Right kidney (tissue), 1 donor: ENCODE data around the gene KLC3.
"Not testable (repeated sequence)": the region's sequence is repeated elsewhere in the genome, so short reads cannot be mapped to it uniquely, and the experiment has no call there.

Experiments used
- DNase-seq: peaks from one replicate; pipeline ENCODE4 v3.0.0-alpha.2; 2016

The KLC3 gene

DNA sequence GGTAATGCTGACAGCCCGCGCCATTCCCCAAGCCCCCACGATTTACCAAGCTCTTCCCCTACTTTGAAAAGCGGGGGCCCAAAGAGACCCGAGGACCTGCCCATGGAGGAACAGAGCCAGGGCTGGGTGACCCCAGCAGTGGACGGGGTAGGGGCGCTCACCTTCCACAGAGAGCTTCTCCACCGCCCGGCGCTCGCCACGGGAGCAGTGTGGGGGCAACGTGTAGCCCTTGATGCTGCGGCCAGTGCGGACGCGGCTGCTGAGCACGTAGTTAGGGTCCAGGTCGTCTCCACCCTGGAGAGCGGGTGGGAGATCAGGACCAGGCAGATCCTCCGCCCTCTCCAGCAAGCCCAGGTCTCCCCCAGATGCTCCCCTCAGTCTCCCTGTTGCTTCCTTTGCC lies 25.2 kb upstream of the KLC3 start:
- DNase-seq = no peak

DNA sequence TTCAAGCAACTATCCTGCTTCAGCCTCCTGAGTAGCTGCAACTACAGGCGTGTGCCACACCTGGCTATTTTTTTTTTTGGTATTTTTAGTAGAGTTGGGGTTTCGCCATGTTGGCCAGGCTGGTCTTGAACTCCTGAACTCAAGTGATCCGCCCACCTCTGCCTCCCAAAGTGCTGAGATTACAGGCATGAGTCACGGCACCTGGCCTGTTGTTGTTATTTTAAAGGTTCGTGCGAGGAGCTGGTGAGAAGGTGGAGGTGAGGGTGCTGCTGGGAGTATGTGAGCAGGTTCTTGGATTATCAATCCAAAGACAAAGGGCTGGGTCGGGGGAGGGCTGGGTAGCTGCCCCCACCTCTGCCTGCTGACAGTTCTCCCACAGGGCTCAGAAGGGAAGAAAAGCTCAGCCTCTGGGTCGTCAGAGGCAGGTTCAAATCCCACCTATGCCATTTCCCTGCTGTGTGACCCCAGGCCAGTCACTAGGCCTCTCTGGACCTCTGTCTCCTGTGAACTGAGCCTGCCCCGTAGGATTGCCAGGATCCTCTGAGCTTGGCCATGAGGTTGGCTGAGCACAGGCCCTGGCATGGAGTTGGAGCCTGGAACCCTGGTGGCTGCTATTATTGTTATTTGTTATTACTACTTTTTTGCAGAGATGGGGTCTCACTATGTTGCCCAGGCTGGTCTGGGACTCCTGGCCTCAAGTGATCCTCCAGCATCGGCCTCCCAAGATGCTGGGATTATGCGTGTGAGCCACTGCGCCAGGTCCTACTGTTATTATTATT lies 19.4 kb upstream of the KLC3 start:
- DNase-seq = no peak

DNA sequence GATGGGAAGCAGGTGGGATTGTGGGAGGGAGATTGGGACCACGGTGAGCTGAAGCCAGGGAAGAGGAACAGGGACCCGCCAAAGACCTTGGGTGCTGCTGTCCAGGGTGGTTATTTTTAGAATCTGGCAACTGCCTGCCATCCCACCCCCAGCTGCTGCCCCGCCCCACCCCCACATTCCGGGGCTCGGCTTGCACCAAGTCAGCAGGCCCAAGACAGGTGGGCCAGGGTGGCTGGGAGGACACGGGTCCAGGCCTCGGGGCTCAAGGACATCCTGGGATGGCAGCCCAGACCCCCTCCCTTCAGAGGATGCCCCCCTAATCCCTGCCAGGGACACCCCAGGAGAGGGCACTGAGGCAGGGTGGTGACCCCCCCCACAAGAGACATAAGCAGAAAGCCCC lies 18.7 kb upstream of the KLC3 start:
- no peak for DNase-seq

DNA sequence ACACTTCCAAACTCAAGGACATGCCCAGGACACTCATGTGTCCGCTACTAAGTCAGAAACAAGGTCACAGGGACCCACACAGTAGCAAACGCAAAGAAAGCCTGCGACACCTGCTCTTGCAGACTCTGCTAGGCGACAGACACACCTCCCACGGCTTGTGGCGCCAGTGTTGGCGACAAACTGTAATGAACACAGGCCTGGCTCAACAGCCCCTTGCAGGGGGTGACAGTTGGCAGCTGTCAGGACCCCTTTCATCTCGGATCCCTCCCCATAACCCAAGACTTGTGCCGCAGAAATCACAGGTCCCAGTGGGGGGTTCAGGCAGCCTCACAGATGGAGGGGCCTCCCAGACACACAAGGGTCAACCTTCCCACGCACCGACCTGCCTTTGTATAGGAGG lies 18.2 kb upstream of the KLC3 start:
- peak; percentile 51 for DNase-seq

DNA sequence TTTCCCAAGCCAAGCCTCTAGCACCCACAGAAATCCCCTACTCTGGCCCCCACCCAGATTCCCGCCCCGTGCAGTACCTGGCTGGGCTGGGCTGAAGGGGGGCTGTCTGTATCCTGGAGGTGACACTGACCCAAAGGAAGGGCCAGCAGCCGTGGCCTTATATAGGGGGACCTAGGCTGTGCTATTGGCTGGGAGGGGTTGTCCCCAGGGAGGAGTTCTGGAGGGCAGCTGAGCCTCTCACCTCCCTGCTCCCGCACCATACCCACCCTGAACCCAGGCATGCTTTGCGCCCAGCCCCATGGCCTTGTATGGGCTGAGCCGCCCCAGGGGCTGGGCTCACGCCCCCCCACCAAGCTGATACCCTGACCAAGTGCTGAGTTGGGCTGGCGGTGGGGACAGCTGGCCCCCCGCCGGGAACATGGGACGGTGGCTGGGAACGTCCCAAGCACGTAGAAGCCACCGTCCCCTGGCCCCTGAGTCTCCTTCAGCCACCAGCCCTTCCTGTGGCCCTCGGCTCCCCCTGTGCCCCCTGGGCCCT lies 17.7 kb upstream of the KLC3 start, which contains the start of gene CKM:
TSS of gene CKM (minus strand) at position 132 of the 538 bp plus-strand sequence. CDS start 3,162 bp downstream, outside the sequence.
- DNase-seq = no peak

DNA sequence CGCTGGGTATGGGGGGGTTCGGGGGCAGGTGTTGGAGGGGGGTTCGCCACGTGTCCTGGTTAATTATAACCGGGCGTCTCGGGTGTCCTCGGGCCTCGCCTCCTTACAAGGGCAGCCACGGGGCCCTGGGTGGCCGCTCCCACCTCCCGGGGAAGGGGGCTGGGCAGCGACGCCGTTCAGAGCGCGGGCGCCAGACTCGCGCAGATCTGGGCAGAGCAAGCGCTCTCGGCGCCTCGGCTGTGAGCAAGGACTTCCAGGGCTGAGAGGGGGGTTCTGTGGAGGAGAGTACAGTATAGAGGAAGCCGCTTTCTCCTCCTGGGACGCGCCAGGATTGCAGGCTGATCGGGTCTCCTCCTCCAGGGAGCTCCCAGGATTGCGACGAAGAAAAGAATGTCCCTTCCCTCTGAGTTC lies 16.9 kb upstream of the KLC3 start:
- DNase-seq = peak; percentile 54

DNA sequence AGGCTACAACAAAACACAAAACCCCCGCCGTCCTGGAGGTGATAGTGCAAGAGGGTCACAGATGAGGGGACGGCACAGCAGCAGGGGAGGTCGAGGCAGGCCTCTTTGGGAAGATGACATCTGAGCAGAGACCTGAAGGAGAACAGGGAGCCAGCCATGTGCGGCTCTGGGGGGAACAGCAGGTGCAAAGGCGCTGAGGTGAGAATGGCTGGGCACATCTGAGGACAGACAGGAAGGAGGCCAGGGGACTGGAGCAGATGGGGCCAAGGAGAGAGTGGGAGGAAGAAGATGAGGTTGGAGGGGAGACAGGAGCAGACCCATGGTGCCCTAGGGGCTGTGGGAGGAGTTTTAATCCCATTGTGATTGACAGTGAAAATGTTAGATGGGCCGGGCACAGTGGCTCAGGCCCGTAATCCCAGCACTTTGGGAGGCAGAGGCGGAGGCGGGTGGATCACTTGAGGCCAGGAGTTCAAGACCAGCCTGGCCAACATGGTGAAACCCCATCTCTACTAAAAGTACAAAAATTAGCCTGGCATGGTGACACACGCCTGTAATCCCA lies 16.1 kb upstream of the KLC3 start:
- DNase-seq = no peak

DNA sequence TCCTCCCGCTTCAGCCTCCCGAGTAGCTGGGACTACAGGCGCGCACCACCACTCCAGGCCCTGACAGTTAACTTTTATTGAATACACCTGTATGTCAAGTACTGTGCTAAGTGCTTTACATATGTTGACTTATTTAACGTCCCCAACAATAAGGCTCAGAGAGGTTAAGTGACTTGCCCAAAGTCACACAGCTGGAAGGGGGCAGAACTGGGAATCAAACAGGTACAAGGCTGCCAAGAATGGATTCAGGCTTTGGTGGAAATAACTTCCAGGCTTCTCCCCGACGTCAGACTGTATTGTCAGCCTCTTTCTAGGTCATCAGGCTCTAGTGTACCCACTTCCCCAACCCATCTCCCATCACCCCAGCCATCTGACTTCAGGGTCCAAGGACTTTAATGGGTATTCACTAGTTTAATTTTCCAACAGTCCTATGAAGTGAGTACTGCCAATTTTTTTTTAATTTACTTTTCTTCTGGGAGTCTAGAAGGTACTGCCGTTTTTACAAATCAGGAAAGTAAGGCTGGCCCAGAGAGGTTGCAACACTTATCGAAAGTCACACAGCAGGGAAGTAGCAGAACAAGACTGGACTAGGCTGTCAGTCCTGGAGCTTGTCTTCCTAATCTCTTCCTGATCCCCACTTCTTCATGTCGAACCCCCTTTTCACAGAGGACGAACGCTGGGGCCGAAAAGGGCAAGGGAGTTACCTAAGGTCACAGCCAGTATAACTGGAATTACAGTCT lies 13.0 kb upstream of the KLC3 start:
- no peak for DNase-seq

DNA sequence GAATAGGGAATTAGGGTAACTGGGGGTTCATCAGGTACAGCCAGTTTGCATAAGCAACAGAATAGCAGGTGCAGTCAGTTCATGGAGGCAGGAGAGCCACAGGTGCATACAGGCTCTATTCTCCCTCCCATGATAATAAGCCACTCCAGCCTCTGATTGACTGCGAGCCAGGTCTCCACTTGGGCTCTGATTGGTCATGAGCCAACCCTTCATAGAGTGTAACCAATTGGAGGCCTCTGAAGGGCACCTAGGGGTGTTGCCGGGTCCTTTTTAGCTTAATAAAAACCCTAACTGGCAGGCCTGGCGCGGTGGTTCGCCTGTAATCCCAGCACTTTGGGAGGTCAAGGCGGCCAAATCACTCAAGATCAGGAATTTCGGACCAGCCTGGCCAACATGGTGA lies 9.1 kb upstream of the KLC3 start:
- DNase-seq = no peak

DNA sequence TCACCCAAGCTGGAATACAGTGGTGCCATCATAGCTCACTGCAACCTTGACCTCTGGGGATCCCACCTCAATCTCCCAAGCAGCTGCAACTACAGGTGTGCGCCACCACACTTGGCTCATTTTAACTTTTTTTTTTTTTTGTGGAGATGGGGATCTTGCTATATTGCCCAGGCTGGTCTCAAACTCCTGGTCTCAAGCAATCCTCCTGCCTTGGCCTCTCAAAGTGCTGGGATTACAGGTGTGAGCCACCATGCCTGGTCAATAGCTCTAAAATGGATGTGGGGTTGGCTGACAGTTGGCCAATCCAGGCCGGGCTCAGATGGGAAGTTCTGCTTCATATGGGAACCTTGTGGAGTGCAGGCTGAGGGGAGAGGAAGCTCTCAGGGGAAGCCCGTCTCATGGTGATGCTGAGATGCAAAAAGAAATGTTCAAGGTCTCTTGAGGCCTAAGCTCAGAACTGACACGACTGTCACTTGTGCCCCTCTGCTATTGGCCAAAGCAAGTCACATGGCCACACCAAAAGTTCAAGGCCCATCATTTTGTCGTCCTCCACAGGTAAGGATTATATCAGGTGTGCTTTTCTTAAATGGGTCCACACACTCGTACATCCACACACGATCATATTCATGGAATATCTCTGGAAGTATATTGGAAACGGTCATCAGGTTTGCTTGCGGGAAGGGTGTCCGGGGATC lies 6.8 kb upstream of the KLC3 start:
- DNase-seq = no peak

DNA sequence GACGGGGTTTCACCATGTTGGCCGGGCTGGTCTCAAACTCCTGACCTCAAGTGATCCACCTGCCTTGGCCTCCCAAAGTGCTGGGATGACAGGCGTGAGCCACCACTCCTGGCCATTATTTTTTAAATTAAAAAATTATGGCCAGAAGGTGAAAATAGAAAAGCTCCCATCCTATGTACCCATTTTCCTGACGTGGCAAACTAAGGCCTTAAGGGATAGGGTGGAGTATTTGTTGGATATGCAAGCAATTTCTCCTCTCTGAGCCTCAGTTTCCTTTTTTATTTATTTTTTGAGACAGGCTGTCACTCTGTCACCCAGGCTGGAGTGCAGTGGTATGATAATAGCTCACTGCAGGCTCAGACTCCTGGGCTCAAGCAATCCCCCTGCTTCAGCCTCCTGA lies 5.7 kb upstream of the KLC3 start:
- DNase-seq = not testable (repeated sequence)

DNA sequence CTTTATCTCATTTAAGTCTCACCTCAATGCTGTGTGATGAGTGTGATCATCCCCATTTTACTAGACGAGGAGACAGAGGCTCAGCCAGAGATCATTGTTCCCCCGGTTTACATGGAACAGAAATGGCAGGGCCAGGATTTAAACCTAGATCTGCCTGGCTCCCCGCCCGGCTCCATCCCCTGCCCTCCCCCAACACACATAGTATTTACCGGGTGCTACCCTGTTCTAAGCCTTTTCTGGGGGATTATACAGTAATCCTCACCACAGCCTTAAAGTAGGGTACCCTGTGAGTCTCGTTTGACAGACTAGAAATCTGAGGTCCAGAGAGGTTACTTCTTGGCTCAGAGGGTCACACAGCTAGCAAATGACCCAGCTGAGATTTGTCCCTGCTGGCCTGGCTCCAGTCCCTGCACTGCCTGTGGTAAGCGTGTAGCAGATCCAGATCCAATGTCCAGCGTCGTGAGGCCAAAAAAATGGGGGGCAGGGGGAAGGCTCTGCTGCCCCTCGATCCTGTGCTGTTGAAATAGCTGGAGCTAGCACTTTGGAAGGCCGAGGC lies 3.8 kb upstream of the KLC3 start:
- no peak for DNase-seq

DNA sequence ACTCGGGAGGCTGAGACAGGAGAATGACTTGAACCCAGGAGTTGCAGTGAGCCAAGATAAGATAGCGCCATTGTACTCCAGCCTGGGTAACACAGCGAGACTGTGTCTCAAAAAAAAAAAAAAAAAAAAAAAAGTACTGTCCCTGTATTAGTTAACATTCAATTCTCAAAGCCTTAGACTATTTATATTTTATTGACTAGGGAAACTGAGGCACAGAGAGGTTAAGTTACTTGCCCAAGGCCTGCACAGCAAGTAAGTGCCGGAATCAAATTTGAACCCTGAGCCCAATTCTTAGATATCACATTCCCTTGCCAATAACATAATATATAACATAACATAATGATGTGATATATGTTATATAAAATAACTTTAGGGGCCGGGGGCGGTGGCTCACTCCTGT lies 921 bp upstream of the KLC3 start:
- DNase-seq = no peak

DNA sequence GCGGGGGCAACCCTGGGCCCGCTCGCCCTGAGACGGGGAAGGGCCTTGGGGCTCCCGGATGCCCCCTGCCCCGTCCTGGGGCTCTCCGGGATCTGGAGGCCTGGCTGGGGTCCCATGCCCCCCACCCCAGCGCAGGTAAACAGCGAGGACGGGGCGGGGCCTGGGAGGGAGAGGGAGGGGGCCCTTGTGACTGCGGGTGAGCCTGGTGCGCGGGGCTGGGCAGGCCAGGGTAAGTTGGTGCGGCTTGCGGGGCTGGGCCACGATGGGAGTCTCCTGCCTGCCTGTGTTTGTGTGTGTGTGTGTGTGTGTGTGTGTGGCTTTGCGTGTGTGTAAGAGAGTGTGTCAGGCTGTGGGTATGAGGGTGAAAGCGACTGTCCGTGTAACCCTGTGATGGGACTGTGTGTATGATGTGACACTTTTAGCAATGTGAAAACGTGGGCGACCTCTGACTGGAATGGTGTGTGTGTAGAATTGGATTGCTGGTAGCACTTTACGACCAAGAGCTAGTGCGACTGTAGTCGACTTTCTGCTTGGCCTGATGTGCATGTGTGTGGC lies 426 bp downstream of the KLC3 start:
- peak; percentile 39 for DNase-seq

DNA sequence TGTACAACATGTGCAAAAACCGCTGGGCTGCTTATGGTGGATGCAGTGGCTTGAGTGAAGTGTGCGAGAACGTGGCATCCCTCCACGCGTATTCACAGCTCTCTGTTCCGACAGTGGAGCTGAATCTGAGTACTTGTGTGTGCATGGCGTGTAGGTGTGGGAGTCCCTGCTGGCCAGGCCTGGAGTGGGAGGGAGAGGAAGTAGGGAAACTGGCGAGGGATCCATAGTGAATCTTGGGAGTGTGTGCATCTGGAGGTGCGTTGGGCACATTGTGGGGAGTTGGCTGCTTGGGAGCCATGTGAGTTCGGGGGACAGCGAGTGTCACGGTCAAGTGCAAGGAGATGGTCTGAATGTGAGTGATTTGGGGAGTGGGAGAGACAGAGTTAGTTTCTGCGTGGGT lies 2.4 kb downstream of the KLC3 start:
- no peak for DNase-seq

DNA sequence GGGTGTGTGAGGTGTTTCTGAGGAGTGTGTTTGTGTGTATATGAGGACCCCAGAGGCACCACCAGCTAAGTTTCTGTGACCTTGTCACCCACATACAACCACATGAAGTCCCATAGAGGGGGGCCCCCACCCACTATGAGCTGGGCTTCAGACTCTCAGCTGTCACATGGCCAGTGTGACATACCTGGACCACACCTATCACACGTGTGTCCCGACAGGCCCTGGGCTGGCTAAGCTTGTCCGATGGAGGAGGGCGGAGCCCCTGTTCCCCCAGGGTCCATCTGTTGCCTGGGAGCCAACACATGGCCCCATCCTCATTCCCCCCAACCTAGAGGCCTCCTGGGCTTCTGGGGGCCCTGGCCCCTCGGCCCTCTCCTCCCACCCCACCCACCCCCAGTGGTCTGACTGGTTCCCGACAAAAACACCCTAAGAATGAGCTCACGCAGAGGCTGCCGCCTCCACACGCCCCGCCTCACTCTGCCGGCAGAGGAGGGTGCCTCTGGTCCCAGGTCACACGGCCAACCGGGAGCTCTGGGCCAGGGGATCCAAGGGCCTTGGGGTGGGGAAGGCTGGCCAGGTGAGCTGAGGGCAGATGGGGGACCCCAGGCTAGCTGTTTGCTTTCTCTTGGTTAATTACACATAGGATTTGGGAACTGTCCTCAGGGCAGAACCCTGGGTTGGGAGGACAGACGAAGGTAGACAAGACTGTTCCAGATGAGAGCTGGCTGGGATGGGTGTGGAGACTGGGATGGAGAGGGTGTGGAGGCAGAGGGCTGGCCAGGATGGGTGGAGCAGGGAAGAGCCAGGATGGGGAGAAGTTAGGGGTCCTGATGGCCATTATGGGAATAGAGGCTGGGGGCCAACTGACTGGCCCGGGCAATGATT lies 4.3 kb downstream of the KLC3 start:
- DNase-seq = no peak

DNA sequence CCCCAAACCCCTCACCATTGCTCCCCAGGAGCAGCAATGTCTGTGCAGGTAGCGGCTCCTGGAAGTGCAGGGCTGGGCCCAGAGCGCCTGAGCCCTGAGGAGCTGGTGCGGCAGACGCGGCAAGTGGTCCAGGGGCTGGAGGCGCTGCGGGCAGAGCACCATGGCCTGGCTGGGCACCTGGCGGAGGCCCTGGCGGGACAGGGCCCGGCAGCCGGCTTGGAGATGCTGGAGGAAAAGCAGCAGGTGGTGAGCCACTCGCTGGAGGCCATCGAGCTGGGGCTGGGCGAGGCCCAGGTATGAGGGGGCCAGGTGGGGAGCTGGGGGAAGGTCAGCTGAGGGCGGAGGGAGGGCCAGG lies 4.9 kb downstream of the KLC3 start:
- DNase-seq = no peak

DNA sequence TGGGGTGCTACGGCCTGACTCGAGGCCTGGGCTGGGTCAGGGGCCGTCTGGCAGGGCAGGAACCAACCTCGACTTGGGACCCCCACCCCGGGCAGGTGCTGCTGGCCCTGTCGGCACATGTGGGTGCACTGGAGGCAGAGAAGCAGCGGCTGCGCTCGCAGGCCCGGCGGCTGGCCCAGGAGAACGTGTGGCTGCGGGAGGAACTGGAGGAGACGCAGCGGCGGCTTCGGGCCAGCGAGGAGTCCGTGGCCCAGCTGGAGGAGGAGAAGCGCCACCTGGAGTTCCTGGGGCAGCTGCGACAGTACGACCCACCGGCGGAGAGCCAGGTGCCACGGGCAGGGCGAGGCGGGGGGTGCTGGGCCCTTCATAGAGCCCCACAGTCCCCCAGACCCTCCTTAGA lies 5.9 kb downstream of the KLC3 start:
- DNase-seq = peak; percentile 23

DNA sequence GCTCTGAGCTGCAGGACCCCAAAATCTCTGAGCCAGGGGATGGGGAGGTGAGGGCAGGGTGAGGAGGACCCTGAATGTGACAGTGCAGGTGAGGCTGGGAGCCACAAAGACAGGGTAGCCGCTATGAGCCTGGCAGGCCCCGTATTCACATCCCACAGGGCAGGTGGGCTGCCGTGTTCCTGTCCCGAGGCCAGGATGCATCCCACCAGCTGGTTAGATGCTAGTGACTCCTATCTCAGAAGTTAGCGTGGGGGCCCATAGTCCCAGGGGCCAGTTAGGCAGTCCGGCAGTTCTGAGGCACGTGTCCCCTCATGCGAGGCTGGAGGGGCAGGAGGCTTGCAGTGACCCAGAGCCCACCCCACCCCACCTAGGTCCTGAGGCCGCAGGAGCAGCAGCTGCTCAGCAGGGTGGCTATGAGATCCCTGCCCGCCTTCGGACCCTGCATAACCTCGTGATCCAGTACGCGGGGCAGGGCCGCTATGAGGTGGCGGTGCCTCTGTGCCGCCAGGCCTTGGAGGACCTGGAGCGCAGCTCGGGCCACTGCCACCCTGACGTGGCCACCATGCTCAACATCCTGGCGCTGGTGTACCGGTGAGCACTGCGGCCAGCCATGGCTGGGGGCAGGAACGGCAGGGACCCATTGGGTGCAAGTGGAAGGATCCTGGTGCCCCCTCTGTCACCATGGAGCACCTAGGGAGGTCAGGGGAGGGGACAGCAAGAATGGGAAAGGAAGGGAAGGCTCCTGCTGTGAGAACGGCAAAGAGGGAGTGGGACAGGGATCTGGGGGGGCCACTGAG lies 7.2 kb downstream of the KLC3 start:
- DNase-seq = no peak
